Measurements from ENCODE around the gene CTNNA2. TPM values are rescaled to one million over a fixed set of nuclear protein-coding genes. Genes with fewer than 3 reads are reported as not detected.
"Not testable (repeated sequence)": the region's sequence is repeated elsewhere in the genome, so short reads cannot be mapped to it uniquely, and the experiment has no call there.

Gene CTNNA2
- total RNA-seq, 1 experiment from 2014 or later = 5.5 TPM

DNA sequence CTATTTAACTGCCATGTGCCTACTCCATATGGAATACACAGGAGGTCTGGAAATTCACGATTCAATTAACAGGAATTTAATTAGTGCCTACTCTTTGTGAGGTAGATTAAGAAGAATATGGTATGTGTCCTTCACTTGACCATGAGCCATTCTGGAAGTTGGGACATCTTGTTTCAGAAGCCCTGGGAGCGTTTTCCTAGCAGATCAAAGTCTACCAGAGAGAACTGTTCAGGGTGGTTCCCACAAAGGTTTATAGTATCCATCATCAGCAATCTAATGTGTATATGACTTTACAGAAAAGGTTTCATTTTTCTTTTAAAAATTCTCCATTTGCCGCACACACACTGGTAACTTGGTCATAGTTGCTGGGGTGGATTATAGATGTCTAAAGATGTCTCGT is 632.6 kb downstream of the CTNNA2 start:
- DNase-seq = no peak
- H2BK12ac ChIP-seq (ENCODE audit: insufficient read length, low read depth, low read length) = no peak overlapping the region
- TF ChIP-seq CTCF (conservative IDR thresholded peaks at IDR 0.05) = no peak
- no peak overlapping the region for H2BK20ac ChIP-seq (ENCODE audit: low read depth, low read length, poor library complexity, severe bottlenecking)
- H3K4me1 ChIP-seq (ENCODE audit: insufficient read depth, low read length) = no peaks in the 10 kb centered on the region
- H3K4me2 ChIP-seq (ENCODE audit: insufficient read depth, insufficient read length, low read length) = no peak overlapping the region
- no peaks in the 10 kb centered on the region for H3K27me3 Mint-ChIP-seq (ENCODE audit: low read depth)
- H3K27ac ChIP-seq (ENCODE audit: insufficient read length, low read depth, low read length) = no peak overlapping the region
- no peaks in the 10 kb centered on the region for H3K27me3 ChIP-seq (ENCODE audit: insufficient read depth, low read length)
- H3K9me3 ChIP-seq (ENCODE audit: control insufficient read depth, low read depth, low read length) = no peaks in the 10 kb centered on the region
- no peak overlapping the region for H2BK5ac ChIP-seq (ENCODE audit: insufficient read length, low read length)
- H3K9ac ChIP-seq (ENCODE audit: extremely low read depth, insufficient read length, low read length) = no peak overlapping the region
- H3K36me3 Mint-ChIP-seq (ENCODE audit: insufficient read depth in 1 of 3, low read depth in 3 of 3) = peaks cover 0 to 2% (median 0%) of the 10 kb centered on the region in 3 experiments; a peak in 1 of 7 replicates
- no peak overlapping the region for H3K4ac ChIP-seq (ENCODE audit: low read depth, low read length)
- no peak overlapping the region for H2BK120ac ChIP-seq (ENCODE audit: low read depth, low read length, poor library complexity, severe bottlenecking)
- no peak overlapping the region for H3K56ac ChIP-seq (ENCODE audit: insufficient read length, low read depth, low read length)
- H3K4me3 Mint-ChIP-seq = no peak overlapping the region
- no peaks in the 10 kb centered on the region for H4K20me1 ChIP-seq (ENCODE audit: control insufficient read depth, insufficient read depth, insufficient read length)
- H3K79me2 ChIP-seq (ENCODE audit: insufficient read depth, low read length) = no peaks in the 10 kb centered on the region
- H3K79me1 ChIP-seq (ENCODE audit: insufficient read depth, low read depth, low read length, poor library complexity, severe bottlenecking) = no peaks in the 10 kb centered on the region
- no peaks in the 10 kb centered on the region for H3K23me2 ChIP-seq (ENCODE audit: insufficient read length, low read depth, low read length, poor library complexity, severe bottlenecking)
- no peaks in the 10 kb centered on the region for H3K9me3 Mint-ChIP-seq
- H4K5ac ChIP-seq (ENCODE audit: insufficient read length, low read depth, low read length) = no peak overlapping the region
- WGBS (ENCODE audit: extremely low coverage, insufficient read length, low lambda C conversion rate) = no CpG with 5 or more reads among the region's 4 CpGs
- H3K18ac ChIP-seq (ENCODE audit: insufficient read length, low read depth, low read length) = no peak overlapping the region
- H2AFZ ChIP-seq (ENCODE audit: low read length) = no peak overlapping the region
- H3K14ac ChIP-seq (ENCODE audit: insufficient read depth, low read length) = no peak overlapping the region
- H3K4me1 Mint-ChIP-seq = 0 out of 4 replicates have a peak, but pooled peaks cover 0 to 5% of the 10 kb centered on the region in 2 experiments
- no peak overlapping the region for H3K27ac Mint-ChIP-seq
- H4K8ac ChIP-seq (replicated peaks; ENCODE audit: insufficient read length, low read depth, low read length) = no peak overlapping the region
- H3T11ph ChIP-seq (ENCODE audit: low read length) = no peak overlapping the region
- H3K23ac ChIP-seq (ENCODE audit: insufficient read length, low read depth, low read length) = no peak overlapping the region
- H4K91ac ChIP-seq (ENCODE audit: insufficient read length, low read depth, low read length) = no peak overlapping the region
- no peak overlapping the region for H2BK15ac ChIP-seq (ENCODE audit: low read depth, low read length)
- no peak overlapping the region for H2AK5ac ChIP-seq (ENCODE audit: insufficient read length, low read length)

- H3K4me3 Mint-ChIP-seq; H3K27ac Mint-ChIP-seq; H3K56ac ChIP-seq (ENCODE audit: insufficient read length, low read depth, low read length); H3K4me2 ChIP-seq (ENCODE audit: insufficient read depth, insufficient read length, low read length); H3K4ac ChIP-seq (ENCODE audit: low read depth, low read length); H3K9me3 Mint-ChIP-seq; H3K27me3 Mint-ChIP-seq (ENCODE audit: low read depth); H3K23me2 ChIP-seq (ENCODE audit: insufficient read length, low read depth, low read length, poor library complexity, severe bottlenecking); H3K79me1 ChIP-seq (ENCODE audit: insufficient read depth, low read depth, low read length, poor library complexity, severe bottlenecking); H3K9ac ChIP-seq (ENCODE audit: extremely low read depth, insufficient read length, low read length); H3K9me3 ChIP-seq (ENCODE audit: control insufficient read depth, low read depth, low read length); H2BK20ac ChIP-seq (ENCODE audit: low read depth, low read length, poor library complexity, severe bottlenecking); H3K27me3 ChIP-seq (ENCODE audit: insufficient read depth, low read length); H3K4me1 ChIP-seq (ENCODE audit: insufficient read depth, low read length); H4K5ac ChIP-seq (ENCODE audit: insufficient read length, low read depth, low read length); H2AFZ ChIP-seq (ENCODE audit: low read length); H4K20me1 ChIP-seq (ENCODE audit: control insufficient read depth, insufficient read depth, insufficient read length); H2BK15ac ChIP-seq (ENCODE audit: low read depth, low read length); H3K4me1 Mint-ChIP-seq; H2AK5ac ChIP-seq (ENCODE audit: insufficient read length, low read length); DNase-seq; H4K8ac ChIP-seq (replicated peaks; ENCODE audit: insufficient read length, low read depth, low read length); H2BK5ac ChIP-seq (ENCODE audit: insufficient read length, low read length); H3K36me3 Mint-ChIP-seq (ENCODE audit: insufficient read depth in 1 of 3, low read depth in 3 of 3); H4K91ac ChIP-seq (ENCODE audit: insufficient read length, low read depth, low read length); H3T11ph ChIP-seq (ENCODE audit: low read length); H3K79me2 ChIP-seq (ENCODE audit: insufficient read depth, low read length); H2BK120ac ChIP-seq (ENCODE audit: low read depth, low read length, poor library complexity, severe bottlenecking); H3K27ac ChIP-seq (ENCODE audit: insufficient read length, low read depth, low read length); H3K23ac ChIP-seq (ENCODE audit: insufficient read length, low read depth, low read length); H2BK12ac ChIP-seq (ENCODE audit: insufficient read length, low read depth, low read length); H3K18ac ChIP-seq (ENCODE audit: insufficient read length, low read depth, low read length); H3K14ac ChIP-seq (ENCODE audit: insufficient read depth, low read length): not testable (repeated sequence)
- WGBS (ENCODE audit: extremely low coverage, insufficient read length, low lambda C conversion rate) = no CpG with 5 or more reads among the region's 5 CpGs
Measured at GRCh38 chr2:80146757-80147156, 633.9 kb downstream of the CTNNA2 start.

Measured in H9 (cell line).